PC-3 (cell line): ENCODE data around the gene THBS2. TPM values are rescaled to one million over a fixed set of nuclear protein-coding genes. Genes with fewer than 3 reads are reported as not detected.

Source experiments
- ATAC-seq: fragments of 200-7000 bp; cut with Tn5 transposase; 2 replicates; pipeline ENCODE4 v1.9.1; 2020; ENCODE audit warnings: mild to moderate bottlenecking, moderate library complexity
- BruUV-seq: library from RNA; stranded (reverse); fragments of 400-500 nt; replicated peaks from 2 replicates; lab custom pipeline; 2021; lab: Mats Ljungman, UMichigan
- CTCF ChIA-PET: fragments of 300-600 bp; sonication (Branson Sonifier 250); formaldehyde crosslinking; loops from one replicate; lab custom pipeline; 2022; ENCODE audit warnings: antibody characterized with exemption; lab: Charles Lee
- POLR2A ChIA-PET: fragments of 300-600 bp; sonication (Branson Sonifier 250); formaldehyde crosslinking; loops from one replicate; lab custom pipeline; 2022; ENCODE audit warnings: antibody characterized with exemption; ENCODE audit not compliant: unreplicated experiment; lab: Charles Lee
- DNase-seq: peaks from one replicate; pipeline ENCODE4 v3.0.0-alpha.2; 2015
- H2AFZ ChIP-seq: fragments of 300-600 bp; sonication (generic); 2 replicates; pipeline ENCODE4 v1.6.0; 2016; ENCODE audit warnings: antibody characterized with exemption, low read length
- H3F3A ChIP-seq: fragments of 300-600 bp; sonication (generic); one replicate; pipeline ENCODE4 v1.6.0; 2017; ENCODE audit warnings: antibody characterized with exemption, low read length, control low read depth, mild to moderate bottlenecking; ENCODE audit not compliant: unreplicated experiment
- H3K27ac ChIP-seq: fragments of 300-600 bp; sonication (generic); 2 replicates; pipeline ENCODE4 v1.5.1; 2016; ENCODE audit warnings: mild to moderate bottlenecking, low read length
- H3K27me3 ChIP-seq: fragments of 300-600 bp; sonication (generic); 2 replicates; pipeline ENCODE4 v1.6.1; 2016; ENCODE audit warnings: low read length, mixed read lengths
- H3K36me3 ChIP-seq: fragments of 300-600 bp; sonication (generic); 2 replicates; pipeline ENCODE4 v1.6.1; 2016; ENCODE audit warnings: low read depth, mixed run types, low read length, mixed read lengths
- H3K4me1 ChIP-seq: fragments of 300-600 bp; sonication (generic); 2 replicates; pipeline ENCODE4 v1.5.1; 2016; ENCODE audit warnings: low read length; ENCODE audit not compliant: insufficient read depth
- H3K4me2 ChIP-seq: fragments of 300-600 bp; sonication (generic); 2 replicates; pipeline ENCODE4 v1.6.0; 2016; ENCODE audit warnings: low read length
- H3K4me3 ChIP-seq: fragments of 300-600 bp; sonication (generic); 2 replicates; pipeline ENCODE4 v1.5.1; 2016; ENCODE audit warnings: mild to moderate bottlenecking, low read length, mixed read lengths
- H3K79me2 ChIP-seq: fragments of 300-600 bp; sonication (generic); 2 replicates; pipeline ENCODE4 v1.6.1; 2017; ENCODE audit warnings: low read length, mixed read lengths
- H3K9ac ChIP-seq: fragments of 300-600 bp; sonication (generic); 2 replicates; pipeline ENCODE4 v1.6.0; 2016; ENCODE audit warnings: mild to moderate bottlenecking, low read length
- H3K9me2 ChIP-seq: fragments of 300-600 bp; sonication (generic); replicated peaks from 2 replicates; pipeline ENCODE4 v1.6.1; 2016; ENCODE audit warnings: mixed run types, low read length, mixed read lengths
- H3K9me3 ChIP-seq: fragments of 300-600 bp; sonication (generic); 2 replicates; pipeline ENCODE4 v1.6.1; 2016; ENCODE audit warnings: low read length, mixed read lengths
- H4K20me1 ChIP-seq: fragments of 300-600 bp; sonication (generic); 2 replicates; pipeline ENCODE4 v1.6.1; 2016; ENCODE audit warnings: low read length, mixed read lengths
- EZH2 ChIP-seq: fragments of 300-600 bp; sonication (generic); IDR thresholded peaks from one replicate; pipeline ENCODE4 v1.6.1; 2017; ENCODE audit warnings: antibody characterized with exemption, mild to moderate bottlenecking, low read length; ENCODE audit not compliant: unreplicated experiment
- EZH2phosphoT487 ChIP-seq: fragments of 300-600 bp; sonication (generic); IDR thresholded peaks from 2 replicates; pipeline ENCODE4 v1.6.1; 2018; ENCODE audit warnings: mild to moderate bottlenecking, antibody characterized with exemption, low read length, borderline replicate concordance
- intact Hi-C: fragments of 100-400 bp; cut with micrococcal nuclease; formaldehyde crosslinking; loops from 2 replicates; pipeline ENCODE4 v1.9.0; 2023
- total RNA-seq: library from RNA; depleted of rRNA; stranded (reverse); fragments of >200 nt; gene quantifications from 2 replicates; pipeline ENCODE4 v1.2.3, GENCODE V29; 2014
- TF ChIP-seq, protein P1 (sequence below): fragments of 300-600 bp; sonication (generic); conservative IDR thresholded peaks from 2 replicates; pipeline ENCODE4 v1.5.1; 2017; ENCODE audit warnings: antibody characterized with exemption, low read depth, mild to moderate bottlenecking, low read length

Gene THBS2
- total RNA-seq, 1 experiment from 2014 or later = not detected

GRCh38 chr6:169188051-169188470 lies 65.6 kb downstream of the THBS2 start:
- ATAC-seq (no peak), DNase-seq (no peak)
- CTCF ChIA-PET = no interaction called here
- no peak overlapping the region for H3K9ac ChIP-seq
- no TSS peak for BruUV-seq
- H3K9me3 ChIP-seq = no peaks in the 10 kb centered on the region
- H3K4me2 ChIP-seq = no peak overlapping the region
- POLR2A ChIA-PET = no interaction called here
- H3K4me3 ChIP-seq = no peak overlapping the region
- H3K79me2 ChIP-seq = no peaks in the 10 kb centered on the region
- H4K20me1 ChIP-seq = no peaks in the 10 kb centered on the region
- no peaks in the 10 kb centered on the region for H3K9me2 ChIP-seq
- H3K27ac ChIP-seq = no peak overlapping the region
- no peaks in the 10 kb centered on the region for H3K36me3 ChIP-seq
- H3K27me3 ChIP-seq = no peaks in the 10 kb centered on the region
- no peak for TF ChIP-seq EZH2phosphoT487
- TF ChIP-seq, protein P1, sequence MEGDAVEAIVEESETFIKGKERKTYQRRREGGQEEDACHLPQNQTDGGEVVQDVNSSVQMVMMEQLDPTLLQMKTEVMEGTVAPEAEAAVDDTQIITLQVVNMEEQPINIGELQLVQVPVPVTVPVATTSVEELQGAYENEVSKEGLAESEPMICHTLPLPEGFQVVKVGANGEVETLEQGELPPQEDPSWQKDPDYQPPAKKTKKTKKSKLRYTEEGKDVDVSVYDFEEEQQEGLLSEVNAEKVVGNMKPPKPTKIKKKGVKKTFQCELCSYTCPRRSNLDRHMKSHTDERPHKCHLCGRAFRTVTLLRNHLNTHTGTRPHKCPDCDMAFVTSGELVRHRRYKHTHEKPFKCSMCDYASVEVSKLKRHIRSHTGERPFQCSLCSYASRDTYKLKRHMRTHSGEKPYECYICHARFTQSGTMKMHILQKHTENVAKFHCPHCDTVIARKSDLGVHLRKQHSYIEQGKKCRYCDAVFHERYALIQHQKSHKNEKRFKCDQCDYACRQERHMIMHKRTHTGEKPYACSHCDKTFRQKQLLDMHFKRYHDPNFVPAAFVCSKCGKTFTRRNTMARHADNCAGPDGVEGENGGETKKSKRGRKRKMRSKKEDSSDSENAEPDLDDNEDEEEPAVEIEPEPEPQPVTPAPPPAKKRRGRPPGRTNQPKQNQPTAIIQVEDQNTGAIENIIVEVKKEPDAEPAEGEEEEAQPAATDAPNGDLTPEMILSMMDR = no peak
- no peak for TF ChIP-seq EZH2
- H3K4me1 ChIP-seq = no peaks in the 10 kb centered on the region
- H2AFZ ChIP-seq = no peak overlapping the region
- intact Hi-C loops = no loop called here
- no peaks in the 10 kb centered on the region for H3F3A ChIP-seq

- POLR2A ChIA-PET = no interaction called here
- no peaks in the 10 kb centered on the region for H3K27me3 ChIP-seq
These were observed 67.0 kb downstream of the THBS2 start for GRCh38 chr6:169186496-169187169.

More at GRCh38 chr6:169186496-169187169, 67.0 kb downstream of the THBS2 start:
- Histone ChIP-seq H3K79me2 (no peaks in the 10 kb centered on the region), H3K9me2 (no peaks in the 10 kb centered on the region), H3K9ac (no peak overlapping the region), H3K4me1 (no peaks in the 10 kb centered on the region), H4K20me1 (no peaks in the 10 kb centered on the region), H3F3A (no peaks in the 10 kb centered on the region), H3K27ac (no peak overlapping the region), H3K9me3 (no peaks in the 10 kb centered on the region), H3K4me2 (no peak overlapping the region), H2AFZ (no peak overlapping the region), H3K36me3 (no peaks in the 10 kb centered on the region), H3K4me3 (no peak overlapping the region)
- CTCF ChIA-PET = no interaction called here
- TF ChIP-seq, protein P1 = no peak
- no peak for TF ChIP-seq EZH2phosphoT487
- no peak for TF ChIP-seq EZH2
- BruUV-seq = no TSS peak
- intact Hi-C loops = no loop called here
- no peak for ATAC-seq
- DNase-seq = no peak
